Germinal center (tissue), 1 donor: Measurements from ENCODE around the gene DAPK1.
"Not testable (repeated sequence)": the region's sequence is repeated elsewhere in the genome, so short reads cannot be mapped to it uniquely, and the experiment has no call there.

ENCODE experiments used
- DNase-seq: peaks from one replicate; pipeline ENCODE4 v3.0.0; 2012; ENCODE audit warnings: mixed read lengths, low spot score

Gene DAPK1

GRCh38 chr9:87742813-87743428 lies 245.3 kb downstream of the DAPK1 start:
- no peak for DNase-seq

GRCh38 chr9:87744247-87744646 lies 246.6 kb downstream of the DAPK1 start:
- DNase-seq = not testable (repeated sequence)

GRCh38 chr9:87746186-87746585 lies 248.5 kb downstream of the DAPK1 start:
- no peak for DNase-seq

- no peak for DNase-seq
Measured at GRCh38 chr9:87748881-87749280, 251.2 kb downstream of the DAPK1 start.

GRCh38 chr9:87749335-87750035 lies 251.8 kb downstream of the DAPK1 start:
- DNase-seq = no peak

GRCh38 chr9:87750726-87751125 lies 253.1 kb downstream of the DAPK1 start:
- DNase-seq = no peak

GRCh38 chr9:87751423-87751822 lies 253.8 kb downstream of the DAPK1 start:
- DNase-seq = no peak

GRCh38 chr9:87751868-87752267 lies 254.2 kb downstream of the DAPK1 start:
- DNase-seq = no peak

- DNase-seq = no peak
Measured at GRCh38 chr9:87753313-87753712, 255.6 kb downstream of the DAPK1 start.
